ENCODE measurements around the gene TNRC6C.

The TNRC6C gene

GRCh38 chr17:78092794-78093324 lies 134.4 kb downstream of the TNRC6C start:
- DNase-seq: no peak

- no peak for DNase-seq
Measured at GRCh38 chr17:78095035-78095434, 136.5 kb downstream of the TNRC6C start.

GRCh38 chr17:78096093-78096492 lies 137.6 kb downstream of the TNRC6C start:
- DNase-seq: no peak

- DNase-seq: no peak
Measured at GRCh38 chr17:78101112-78101511, 142.6 kb downstream of the TNRC6C start.

- DNase-seq: no peak
Measured at GRCh38 chr17:78101542-78101941, 143.0 kb downstream of the TNRC6C start.

GRCh38 chr17:78103311-78103710 lies 144.8 kb downstream of the TNRC6C start:
- no peak for DNase-seq

GRCh38 chr17:78104540-78104941 lies 146.0 kb downstream of the TNRC6C start:
- no peak for DNase-seq

- DNase-seq: no peak
Measured at GRCh38 chr17:78105101-78105500, 146.6 kb downstream of the TNRC6C start.

GRCh38 chr17:78105551-78105950 lies 147.0 kb downstream of the TNRC6C start:
- no peak for DNase-seq

- no peak for DNase-seq
Measured at GRCh38 chr17:78106211-78106610, 147.7 kb downstream of the TNRC6C start.

- no peak for DNase-seq
Measured at GRCh38 chr17:78107457-78107856, 149.0 kb downstream of the TNRC6C start.

GRCh38 chr17:78107976-78108725 lies 149.6 kb downstream of the TNRC6C start:
- no peak for DNase-seq

GRCh38 chr17:78108726-78109488 lies 150.4 kb downstream of the TNRC6C start:
- no peak for DNase-seq

- DNase-seq: no peak
Measured at GRCh38 chr17:78109489-78109761, 150.9 kb downstream of the TNRC6C start.

- no peak for DNase-seq
Measured at GRCh38 chr17:78110363-78111015, 152.0 kb downstream of the TNRC6C start.

GRCh38 chr17:78111016-78111726 lies 152.7 kb downstream of the TNRC6C start:
- DNase-seq: no peak

GRCh38 chr17:78111727-78112517 lies 153.4 kb downstream of the TNRC6C start:
- no peak for DNase-seq

- peak; percentile 72 for DNase-seq
Measured at GRCh38 chr17:78112518-78113471, 154.3 kb downstream of the TNRC6C start.

GRCh38 chr17:78113804-78114785 lies 155.6 kb downstream of the TNRC6C start:
- DNase-seq: no peak
